Osteocyte (in vitro differentiated cells): Measurements from ENCODE around the gene ANKRD50. TPM values are rescaled to one million over a fixed set of nuclear protein-coding genes. Genes with fewer than 3 reads are reported as not detected.

Source experiments
- DNase-seq: peaks from one replicate; pipeline ENCODE4 v3.0.0; 2021; ENCODE audit warnings: mixed read lengths; ENCODE audit not compliant: unreplicated experiment; ENCODE audit errors: extremely low spot score
- H3K27ac Mint-ChIP-seq: one replicate; pipeline ENCODE4 v1.8.0; 2021; ENCODE audit warnings: mild to moderate bottlenecking, mixed read lengths; ENCODE audit not compliant: unreplicated experiment
- H3K27me3 Mint-ChIP-seq: one replicate; pipeline ENCODE4 v1.8.0; 2021; ENCODE audit warnings: mixed read lengths; ENCODE audit not compliant: unreplicated experiment
- H3K36me3 Mint-ChIP-seq: one replicate; pipeline ENCODE4 v1.8.0; 2021; ENCODE audit warnings: mixed read lengths; ENCODE audit not compliant: unreplicated experiment
- H3K4me1 Mint-ChIP-seq: one replicate; pipeline ENCODE4 v1.8.0; 2021; ENCODE audit warnings: mixed read lengths; ENCODE audit not compliant: unreplicated experiment
- H3K4me3 Mint-ChIP-seq: one replicate; pipeline ENCODE4 v1.8.0; 2021; ENCODE audit warnings: mild to moderate bottlenecking, moderate library complexity, mixed read lengths; ENCODE audit not compliant: unreplicated experiment
- H3K9me3 Mint-ChIP-seq: one replicate; pipeline ENCODE4 v1.8.0; 2021; ENCODE audit warnings: mixed read lengths; ENCODE audit not compliant: unreplicated experiment
- total RNA-seq: library from RNA; stranded (reverse); gene quantifications from 2 replicates; pipeline ENCODE4 v1.2.1, GENCODE V29; 2021
- TF ChIP-seq, protein P1 (sequence below): fragments of 200-600 bp; sonication (generic); IDR thresholded peaks from 2 replicates; pipeline ENCODE4 v1.5.0; 2021; ENCODE audit warnings: antibody characterized with exemption, mild to moderate bottlenecking, moderate library complexity

Gene ANKRD50
- total RNA-seq, 1 donor from 2014 or later, result 45.3 TPM

DNA sequence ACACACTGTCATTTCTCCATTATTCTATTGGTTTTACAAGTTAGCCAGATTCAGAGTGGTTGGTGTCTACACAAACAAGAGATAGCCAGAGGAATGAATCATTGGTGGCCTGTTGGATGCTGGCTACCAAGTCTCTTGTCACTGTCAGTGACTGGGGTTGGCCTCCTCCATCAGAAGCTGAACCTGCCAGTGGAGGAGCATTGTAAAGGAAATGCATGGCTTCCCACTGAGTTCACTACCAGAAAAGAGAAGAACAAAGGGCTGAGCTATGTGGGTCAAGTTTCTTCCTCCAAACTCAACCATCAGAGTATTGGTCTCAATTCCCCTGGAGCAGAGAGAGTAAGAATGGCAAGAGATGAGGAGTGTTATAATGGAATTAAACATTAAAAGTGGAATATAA is 26.5 kb upstream of the ANKRD50 start:
- no peak overlapping the region for H3K27ac Mint-ChIP-seq
- H3K4me1 Mint-ChIP-seq, result no peaks in the 10 kb centered on the region
- TF ChIP-seq, protein P1, sequence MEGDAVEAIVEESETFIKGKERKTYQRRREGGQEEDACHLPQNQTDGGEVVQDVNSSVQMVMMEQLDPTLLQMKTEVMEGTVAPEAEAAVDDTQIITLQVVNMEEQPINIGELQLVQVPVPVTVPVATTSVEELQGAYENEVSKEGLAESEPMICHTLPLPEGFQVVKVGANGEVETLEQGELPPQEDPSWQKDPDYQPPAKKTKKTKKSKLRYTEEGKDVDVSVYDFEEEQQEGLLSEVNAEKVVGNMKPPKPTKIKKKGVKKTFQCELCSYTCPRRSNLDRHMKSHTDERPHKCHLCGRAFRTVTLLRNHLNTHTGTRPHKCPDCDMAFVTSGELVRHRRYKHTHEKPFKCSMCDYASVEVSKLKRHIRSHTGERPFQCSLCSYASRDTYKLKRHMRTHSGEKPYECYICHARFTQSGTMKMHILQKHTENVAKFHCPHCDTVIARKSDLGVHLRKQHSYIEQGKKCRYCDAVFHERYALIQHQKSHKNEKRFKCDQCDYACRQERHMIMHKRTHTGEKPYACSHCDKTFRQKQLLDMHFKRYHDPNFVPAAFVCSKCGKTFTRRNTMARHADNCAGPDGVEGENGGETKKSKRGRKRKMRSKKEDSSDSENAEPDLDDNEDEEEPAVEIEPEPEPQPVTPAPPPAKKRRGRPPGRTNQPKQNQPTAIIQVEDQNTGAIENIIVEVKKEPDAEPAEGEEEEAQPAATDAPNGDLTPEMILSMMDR, result no peak
- DNase-seq, result no peak
- no peak overlapping the region for H3K4me3 Mint-ChIP-seq
- no peaks in the 10 kb centered on the region for H3K36me3 Mint-ChIP-seq
- no peaks in the 10 kb centered on the region for H3K9me3 Mint-ChIP-seq
- no peaks in the 10 kb centered on the region for H3K27me3 Mint-ChIP-seq

GRCh38 chr4:124737619-124738018 is 25.1 kb upstream of the ANKRD50 start:
- Mint-ChIP-seq H3K4me1 (no peaks in the 10 kb centered on the region), H3K4me3 (no peak overlapping the region), H3K27me3 (no peaks in the 10 kb centered on the region), H3K27ac (no peak overlapping the region), H3K36me3 (no peaks in the 10 kb centered on the region), H3K9me3 (no peaks in the 10 kb centered on the region)
- no peak for DNase-seq
- TF ChIP-seq, protein P1, result no peak

GRCh38 chr4:124736526-124736925 is 24.0 kb upstream of the ANKRD50 start:
- no peaks in the 10 kb centered on the region for H3K4me1 Mint-ChIP-seq
- TF ChIP-seq, protein P1, result no peak
- H3K27ac Mint-ChIP-seq, result no peak overlapping the region
- H3K9me3 Mint-ChIP-seq, result no peaks in the 10 kb centered on the region
- no peaks in the 10 kb centered on the region for H3K27me3 Mint-ChIP-seq
- no peaks in the 10 kb centered on the region for H3K36me3 Mint-ChIP-seq
- DNase-seq, result no peak
- no peak overlapping the region for H3K4me3 Mint-ChIP-seq

GRCh38 chr4:124727331-124727890 is 14.9 kb upstream of the ANKRD50 start:
- no peak for DNase-seq
- Mint-ChIP-seq H3K9me3 (no peaks in the 10 kb centered on the region), H3K27me3 (no peaks in the 10 kb centered on the region), H3K36me3 (no peaks in the 10 kb centered on the region), H3K27ac (no peak overlapping the region), H3K4me1 (no peaks in the 10 kb centered on the region), H3K4me3 (no peak overlapping the region)
- TF ChIP-seq, protein P1, result no peak

GRCh38 chr4:124726269-124726668 is 13.7 kb upstream of the ANKRD50 start:
- DNase-seq, result no peak
- no peaks in the 10 kb centered on the region for H3K4me1 Mint-ChIP-seq
- no peaks in the 10 kb centered on the region for H3K27me3 Mint-ChIP-seq
- H3K36me3 Mint-ChIP-seq, result no peaks in the 10 kb centered on the region
- no peak overlapping the region for H3K27ac Mint-ChIP-seq
- no peak overlapping the region for H3K4me3 Mint-ChIP-seq
- H3K9me3 Mint-ChIP-seq, result no peaks in the 10 kb centered on the region
- TF ChIP-seq, protein P1, result no peak
